ENCODE results near the gene SEPTIN14. TPM values are rescaled to one million over a fixed set of nuclear protein-coding genes. Genes with fewer than 3 reads are reported as not detected.
"Not testable (repeated sequence)": the region's sequence is repeated elsewhere in the genome, so short reads cannot be mapped to it uniquely, and the experiment has no call there.

Gene SEPTIN14
- total RNA-seq, 1 donor from 2014 or later, result not detected

DNA sequence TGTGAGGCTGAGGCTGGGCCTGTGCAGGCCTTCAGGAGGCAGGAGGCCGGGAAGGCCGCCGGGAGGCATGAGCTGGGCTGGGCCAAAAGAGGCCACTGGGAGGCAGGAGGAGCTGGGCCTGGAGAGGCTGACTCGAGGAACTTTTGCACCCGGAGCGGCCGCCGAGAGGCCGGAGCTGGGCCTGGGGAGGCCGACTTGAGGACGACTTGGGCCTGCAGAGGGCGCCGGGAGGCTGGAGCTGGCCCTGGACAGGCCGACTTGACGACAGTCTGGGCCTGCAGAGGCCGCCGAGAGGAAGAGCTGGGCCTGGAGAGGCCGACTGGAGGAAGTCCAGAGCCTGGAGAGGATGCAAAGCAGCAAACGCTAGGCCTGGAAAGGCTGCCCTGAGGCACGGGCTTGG, 117.8 kb downstream of the SEPTIN14 start:
- DNase-seq (ENCODE audit: low read depth); H4K20me1 ChIP-seq (ENCODE audit: insufficient read depth, low read length); FAIRE-seq; H3K27me3 Mint-ChIP-seq (ENCODE audit: low read depth, unreplicated experiment); H3K79me2 ChIP-seq (ENCODE audit: insufficient read depth, low read length); H3K4me1 ChIP-seq (ENCODE audit: insufficient read depth, low read length); H3K36me3 ChIP-seq (ENCODE audit: insufficient read depth, low read length); H3K4me2 ChIP-seq (ENCODE audit: low read length); H3K9me3 ChIP-seq (ENCODE audit: insufficient read depth, low read depth, low read length); H3K36me3 Mint-ChIP-seq (ENCODE audit: low read depth, unreplicated experiment); H2AFZ ChIP-seq (ENCODE audit: low read depth, low read length); H3K27ac ChIP-seq (ENCODE audit: low read depth, low read length); H3K4me3 ChIP-seq (ENCODE audit: insufficient read depth, low read depth, low read length); H3K9ac ChIP-seq (ENCODE audit: low read length); H3K4me3 Mint-ChIP-seq (ENCODE audit: unreplicated experiment); H3K4me1 Mint-ChIP-seq (ENCODE audit: low read depth, unreplicated experiment); H3K27me3 ChIP-seq (ENCODE audit: insufficient read depth, low read length); H3K9me3 Mint-ChIP-seq (ENCODE audit: unreplicated experiment); H3K27ac Mint-ChIP-seq (ENCODE audit: unreplicated experiment): not testable (repeated sequence)

Other genes starting within 250 kb of the SEPTIN14 start
- 1.9 and 3.5 TPM in 2 replicates for gene ZNF713, start 24.7 kb upstream of the SEPTIN14 start, total RNA-seq
- 13.8 and 15.7 TPM in 2 replicates for gene MRPS17, start 89.1 kb upstream of the SEPTIN14 start, total RNA-seq
- 33.2 and 37.4 TPM in 2 replicates for gene NIPSNAP2, start 101.8 kb upstream of the SEPTIN14 start, total RNA-seq
- 69.2 and 72.7 TPM in 2 replicates for gene PSPH, start 188.7 kb upstream of the SEPTIN14 start, total RNA-seq
- 160 and 180 TPM in 2 replicates for gene CCT6A, start 189.0 kb upstream of the SEPTIN14 start, total RNA-seq
- gene SUMF2, start 201.5 kb upstream of the SEPTIN14 start, total RNA-seq, result 87.8 and 96.0 TPM in 2 replicates
- gene PHKG1, start 230.2 kb upstream of the SEPTIN14 start, total RNA-seq, result not detected in 2 replicates
- not detected in 2 replicates for gene CHCHD2, start 243.7 kb upstream of the SEPTIN14 start, total RNA-seq

All from astrocyte (in vitro differentiated cells and primary cell).